ENCODE measurements around the gene FAM168A.
"Not testable (repeated sequence)": the region's sequence is repeated elsewhere in the genome, so short reads cannot be mapped to it uniquely, and the experiment has no call there.

Gene FAM168A

GRCh38 chr11:73584831-73585230, 13.1 kb downstream of the FAM168A start:
- no peak for DNase-seq
- Mint-ChIP-seq H3K27me3 (no peaks in the 10 kb centered on the region), H3K4me1 (peaks cover 5% of the 10 kb centered on the region), H3K4me3 (no peak overlapping the region), H3K36me3 (peaks cover 6% of the 10 kb centered on the region), H3K27ac (no peak overlapping the region), H3K9me3 (no peaks in the 10 kb centered on the region)
- CTCF ChIA-PET, result no interaction called here

DNA sequence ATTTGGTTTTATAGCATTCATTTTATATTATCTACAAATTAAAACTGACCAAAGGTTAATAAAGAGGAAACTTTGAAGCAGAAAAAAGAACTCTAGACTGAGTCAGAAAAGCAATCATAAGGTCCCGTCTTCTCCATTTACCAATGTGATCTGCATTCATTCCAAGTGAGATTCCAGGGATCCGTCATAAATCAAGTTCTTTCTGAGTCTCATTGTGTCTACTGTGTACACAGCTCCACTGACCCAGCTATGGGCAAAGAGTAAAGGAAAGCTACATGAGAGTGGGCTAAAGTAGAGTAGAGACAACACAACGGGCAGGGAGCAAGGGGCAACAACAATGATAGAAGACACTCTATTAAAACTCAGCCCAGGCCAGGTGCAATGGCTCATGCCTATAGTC, 15.3 kb downstream of the FAM168A start:
- DNase-seq, result no peak
- peaks cover 17% of the 10 kb centered on the region for H3K36me3 Mint-ChIP-seq
- H3K9me3 Mint-ChIP-seq, result no peaks in the 10 kb centered on the region
- no peak overlapping the region for H3K4me3 Mint-ChIP-seq
- no peaks in the 10 kb centered on the region for H3K27me3 Mint-ChIP-seq
- H3K4me1 Mint-ChIP-seq, result peaks cover 19% of the 10 kb centered on the region
- H3K27ac Mint-ChIP-seq, result no peak overlapping the region
- CTCF ChIA-PET, result no interaction called here

GRCh38 chr11:73580749-73581148, 17.2 kb downstream of the FAM168A start:
- H3K36me3 Mint-ChIP-seq, result peaks cover 19% of the 10 kb centered on the region
- not testable (repeated sequence) for H3K27me3 Mint-ChIP-seq

DNA sequence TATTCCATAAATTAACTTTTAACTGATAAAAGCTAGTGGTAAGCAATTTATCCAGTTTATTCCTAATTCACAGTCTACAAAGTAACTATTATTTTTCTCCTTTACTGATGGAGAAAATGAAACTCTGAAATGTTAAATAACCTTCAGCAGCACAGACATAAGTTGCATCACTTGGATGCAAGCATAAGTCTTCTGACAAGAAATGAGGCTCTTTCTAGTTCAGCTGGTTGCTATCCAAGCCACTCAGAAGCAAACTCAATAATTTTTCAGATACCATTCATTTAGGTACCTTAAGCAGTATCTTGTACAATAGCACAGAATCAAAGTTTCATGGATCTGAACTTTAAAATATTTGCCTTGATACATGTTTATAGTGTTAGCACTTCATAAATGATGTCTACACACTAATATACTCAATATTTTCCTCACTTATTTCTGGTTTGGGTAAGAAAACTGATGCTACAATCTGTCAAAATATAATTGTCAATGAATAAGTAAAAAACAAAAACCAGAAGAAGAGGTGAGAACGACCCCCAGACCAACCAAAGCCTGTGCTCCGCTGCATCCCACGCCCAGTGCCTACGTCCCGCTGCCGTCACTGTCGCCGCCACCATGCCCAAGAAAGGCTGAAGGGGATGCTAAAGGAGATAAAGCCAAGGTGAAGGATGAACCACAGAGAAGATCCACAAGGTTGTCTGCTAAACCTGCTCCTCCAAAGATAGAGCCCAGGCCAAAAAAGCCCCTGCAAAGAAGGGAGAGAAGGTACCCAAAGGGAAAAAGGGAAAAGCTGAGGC, 18.1 kb downstream of the FAM168A start:
- Mint-ChIP-seq H3K9me3 (no peaks in the 10 kb centered on the region), H3K27ac (no peak overlapping the region), H3K36me3 (peaks cover 18% of the 10 kb centered on the region), H3K4me3 (no peak overlapping the region), H3K27me3 (no peaks in the 10 kb centered on the region), H3K4me1 (peaks cover 18% of the 10 kb centered on the region)
- no peak for DNase-seq
- CTCF ChIA-PET, result interaction anchor here (1.2 kb wide), 1 partner anchor 10 kb away, joined by 3 read pairs; no protein-coding TSS in a partner anchor

More at GRCh38 chr11:73580749-73581148, 17.2 kb downstream of the FAM168A start:
- peaks cover 18% of the 10 kb centered on the region for H3K4me1 Mint-ChIP-seq
- H3K9me3 Mint-ChIP-seq, DNase-seq, H3K4me3 Mint-ChIP-seq, H3K27ac Mint-ChIP-seq: not testable (repeated sequence)
- CTCF ChIA-PET, result interaction anchor here (1.2 to 1.4 kb wide), 2 partner anchors 10 to 102 kb away, joined by 3 to 5 read pairs; no protein-coding TSS in a partner anchor

DNA sequence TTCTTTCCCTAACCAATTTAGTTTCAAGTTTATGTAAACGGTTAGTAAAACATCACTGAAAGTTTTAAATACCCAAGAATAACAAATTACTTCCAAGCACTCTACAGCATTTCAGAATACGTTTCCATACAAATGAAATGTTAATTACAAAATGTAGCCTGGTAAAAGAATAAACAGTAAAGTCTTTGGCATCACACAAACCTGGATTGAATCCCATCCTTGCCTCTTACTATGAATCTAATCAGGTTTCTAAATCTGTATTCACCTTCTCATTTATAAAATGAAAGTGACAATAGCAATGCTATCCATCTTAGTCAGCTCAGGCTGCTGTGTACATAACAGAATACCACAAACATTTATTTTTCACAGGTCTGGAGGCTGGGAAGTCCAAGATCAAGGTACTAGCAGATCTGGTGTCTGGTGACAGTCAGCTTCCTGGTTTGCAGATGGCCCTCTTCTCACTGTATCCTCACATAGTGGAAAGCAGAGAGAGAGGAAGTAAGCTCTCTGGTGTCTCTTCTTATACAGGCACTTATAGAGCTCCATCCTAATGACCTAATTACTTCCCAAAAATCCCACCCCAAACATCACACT, 19.2 kb downstream of the FAM168A start:
- Mint-ChIP-seq H3K4me1 (peaks cover 18% of the 10 kb centered on the region), H3K27me3 (no peaks in the 10 kb centered on the region), H3K9me3 (no peaks in the 10 kb centered on the region), H3K36me3 (peaks cover 18% of the 10 kb centered on the region), H3K4me3 (no peak overlapping the region), H3K27ac (peak overlapping the region; percentile 53)
- CTCF ChIA-PET, result no interaction called here
- no peak for DNase-seq

DNA sequence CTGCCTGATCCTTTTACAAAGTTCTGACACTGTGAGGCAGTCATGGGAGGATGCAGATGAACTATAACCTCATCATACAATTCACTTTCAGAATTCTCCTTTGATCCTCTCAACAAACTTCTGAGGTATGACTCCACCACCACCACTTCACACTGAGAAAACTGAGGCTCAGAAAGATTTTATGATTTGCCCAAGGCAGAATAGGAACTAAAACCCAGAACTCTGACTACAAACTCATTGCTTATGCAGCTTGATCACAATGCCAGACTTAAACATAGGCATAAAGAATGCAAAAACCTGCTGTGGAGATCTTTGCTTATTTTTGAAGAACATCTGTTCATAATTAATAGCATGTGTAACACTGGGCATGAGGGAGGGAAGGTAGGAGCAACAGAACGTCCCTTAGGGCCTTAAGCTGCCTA, 20.4 kb downstream of the FAM168A start:
- no peak overlapping the region for H3K4me3 Mint-ChIP-seq

GRCh38 chr11:73576185-73576614, 21.7 kb downstream of the FAM168A start:
- CTCF ChIA-PET, result interaction anchor here (0.7 kb wide), 1 partner anchor 14 kb away, joined by 4 read pairs; no protein-coding TSS in a partner anchor
- Mint-ChIP-seq H3K4me1 (peaks cover 18% of the 10 kb centered on the region), H3K9me3 (no peaks in the 10 kb centered on the region), H3K4me3 (no peak overlapping the region), H3K27me3 (no peaks in the 10 kb centered on the region), H3K36me3 (peaks cover 21% of the 10 kb centered on the region), H3K27ac (no peak overlapping the region)
- no peak for DNase-seq

More for the DNA sequence above, 20.4 kb downstream of the FAM168A start:
- H3K36me3 Mint-ChIP-seq, result peaks cover 21% of the 10 kb centered on the region
- CTCF ChIA-PET, result interaction anchor here (0.6 kb wide), 1 partner anchor 184 kb away, joined by 3 read pairs; no protein-coding TSS in a partner anchor
- H3K9me3 Mint-ChIP-seq, result no peaks in the 10 kb centered on the region
- no peak for DNase-seq
- peaks cover 18% of the 10 kb centered on the region for H3K4me1 Mint-ChIP-seq
- H3K27ac Mint-ChIP-seq, result peak overlapping the region; percentile 4
- no peaks in the 10 kb centered on the region for H3K27me3 Mint-ChIP-seq

DNA sequence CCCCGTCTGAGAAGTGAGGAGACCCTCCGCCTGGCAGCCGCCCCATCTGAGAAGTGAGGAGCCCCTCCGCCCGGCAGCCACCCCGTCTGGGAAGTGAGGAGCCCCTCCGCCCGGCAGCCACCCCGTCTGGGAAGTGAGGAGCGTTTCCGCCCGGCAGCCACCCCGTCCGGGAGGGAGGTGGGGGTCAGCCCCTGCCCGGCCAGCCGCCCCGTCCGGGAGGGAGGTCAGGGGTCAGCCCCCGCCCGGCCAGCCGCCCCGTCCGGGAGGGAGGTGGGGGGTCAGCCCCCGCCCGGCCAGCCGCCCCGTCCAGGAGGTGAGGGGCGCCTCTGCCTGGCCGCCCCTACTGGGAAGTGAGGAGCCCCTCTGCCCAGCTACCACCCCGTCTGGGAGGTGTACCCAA, 25.9 kb downstream of the FAM168A start:
- H3K4me3 Mint-ChIP-seq, H3K27me3 Mint-ChIP-seq, H3K9me3 Mint-ChIP-seq, CTCF ChIA-PET, DNase-seq, H3K4me1 Mint-ChIP-seq, H3K27ac Mint-ChIP-seq: not testable (repeated sequence)
- peaks cover 15% of the 10 kb centered on the region for H3K36me3 Mint-ChIP-seq

DNA sequence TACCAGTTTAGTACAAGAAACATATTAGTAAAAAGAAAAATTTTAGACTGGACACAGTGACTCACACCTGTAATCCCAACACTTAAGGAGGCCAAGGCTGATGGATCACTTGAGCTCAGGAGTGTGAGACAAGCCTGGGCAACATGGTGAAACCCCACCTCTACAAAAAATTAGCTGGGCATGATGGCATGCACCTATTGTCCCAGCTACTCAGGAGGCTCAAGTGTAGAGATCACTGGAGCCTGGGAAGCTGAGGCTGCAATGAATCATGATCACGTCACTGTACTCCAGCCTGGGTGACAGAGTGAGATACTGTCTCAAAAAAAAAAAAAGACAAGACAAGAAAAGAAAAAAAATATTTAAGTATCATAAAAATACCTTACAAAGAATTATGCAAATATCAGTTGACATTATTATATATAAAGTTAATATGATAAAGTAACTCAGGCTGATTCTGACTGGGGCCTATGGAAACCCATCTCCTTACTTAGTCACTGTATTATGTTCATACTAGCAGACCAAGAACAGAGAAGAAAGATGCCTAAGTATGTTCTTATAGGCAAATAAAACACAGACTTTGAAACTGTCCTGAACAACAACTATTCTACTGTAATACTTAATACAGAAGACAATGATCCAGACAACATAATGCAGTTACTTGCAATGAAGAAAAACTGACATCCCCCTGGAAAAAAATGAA, 27.3 kb downstream of the FAM168A start:
- Mint-ChIP-seq H3K27ac (no peak overlapping the region), H3K36me3 (peaks cover 18% of the 10 kb centered on the region), H3K27me3 (no peaks in the 10 kb centered on the region), H3K9me3 (no peaks in the 10 kb centered on the region), H3K4me1 (no peaks in the 10 kb centered on the region), H3K4me3 (no peak overlapping the region)
- CTCF ChIA-PET, result interaction anchor here (1.2 kb wide), 1 partner anchor 10 kb away, joined by 3 read pairs; no protein-coding TSS in a partner anchor
- no peak for DNase-seq

GRCh38 chr11:73566977-73567755, 30.7 kb downstream of the FAM168A start:
- CTCF ChIA-PET, result no interaction called here
- Mint-ChIP-seq H3K36me3 (peaks cover 15% of the 10 kb centered on the region), H3K9me3 (no peaks in the 10 kb centered on the region), H3K4me1 (no peaks in the 10 kb centered on the region), H3K4me3 (no peak overlapping the region), H3K27ac (peak overlapping the region; percentile 6), H3K27me3 (no peaks in the 10 kb centered on the region)
- no peak for DNase-seq

DNA sequence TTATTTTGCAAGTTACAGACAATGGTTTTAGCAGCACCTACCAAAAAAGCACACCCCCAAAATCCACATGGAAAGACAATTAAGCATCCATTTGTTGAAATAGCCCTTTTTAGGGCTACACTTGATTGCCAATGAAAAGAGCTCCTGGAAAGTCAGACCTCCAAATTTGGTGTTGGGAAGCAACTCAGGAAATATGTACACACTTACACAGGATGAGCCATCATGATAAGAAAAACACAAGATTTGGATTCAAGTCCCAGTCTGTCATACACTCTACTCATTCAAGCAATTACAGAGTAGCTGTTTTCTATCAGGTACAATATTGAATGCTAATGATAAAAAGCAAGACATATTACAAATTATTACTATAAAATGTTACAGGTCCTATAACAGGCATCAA, 31.5 kb downstream of the FAM168A start:
- Mint-ChIP-seq H3K36me3 (peaks cover 15% of the 10 kb centered on the region), H3K9me3 (no peaks in the 10 kb centered on the region), H3K27me3 (no peaks in the 10 kb centered on the region), H3K4me3 (no peak overlapping the region), H3K4me1 (no peaks in the 10 kb centered on the region), H3K27ac (no peak overlapping the region)
- CTCF ChIA-PET, result no interaction called here
- no peak for DNase-seq

- DNase-seq, result no peak
- H3K27ac Mint-ChIP-seq, result no peak overlapping the region
- H3K4me3 Mint-ChIP-seq, result no peak overlapping the region
- H3K36me3 Mint-ChIP-seq, result peaks cover 13% of the 10 kb centered on the region
- CTCF ChIA-PET, result no interaction called here
- no peaks in the 10 kb centered on the region for H3K9me3 Mint-ChIP-seq
- no peaks in the 10 kb centered on the region for H3K27me3 Mint-ChIP-seq
- H3K4me1 Mint-ChIP-seq, result no peaks in the 10 kb centered on the region
Observed at GRCh38 chr11:73565804-73566203, 32.1 kb downstream of the FAM168A start.

DNA sequence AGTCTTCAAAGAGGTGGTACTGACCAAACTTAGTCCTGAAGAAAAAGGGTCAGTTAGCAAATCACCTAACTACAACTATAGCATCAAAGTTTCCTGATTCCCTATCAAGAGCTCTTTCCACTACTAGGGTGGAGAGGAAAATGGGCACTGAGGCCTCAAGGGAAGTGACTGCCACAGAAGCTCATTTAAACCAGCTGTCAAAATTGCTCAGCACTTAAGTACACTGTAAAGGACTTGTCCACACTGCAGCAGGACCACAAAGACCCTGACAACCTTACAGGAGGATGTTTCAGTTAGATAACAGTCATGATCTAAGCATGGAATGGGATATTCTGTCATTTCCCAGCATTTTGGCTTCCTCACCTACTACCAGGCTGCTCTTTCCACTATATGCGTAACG, 33.0 kb downstream of the FAM168A start:
- H3K27me3 Mint-ChIP-seq, result no peaks in the 10 kb centered on the region
- no peak for DNase-seq
- no peaks in the 10 kb centered on the region for H3K9me3 Mint-ChIP-seq
- no peaks in the 10 kb centered on the region for H3K4me1 Mint-ChIP-seq
- no peak overlapping the region for H3K4me3 Mint-ChIP-seq
- CTCF ChIA-PET, result no interaction called here
- no peak overlapping the region for H3K27ac Mint-ChIP-seq
- peaks cover 12% of the 10 kb centered on the region for H3K36me3 Mint-ChIP-seq

All from activated naive CD4-positive, alpha-beta T cell treated with anti-CD3 and anti-CD28 coated beads, Interleukin-2, amount 10 ng/mL, durations not matched to agents 7 days and 5 days (primary cell).